ENCODE results near the gene ARFGEF2.
"Not testable (repeated sequence)": the region's sequence is repeated elsewhere in the genome, so short reads cannot be mapped to it uniquely, and the experiment has no call there.

The ARFGEF2 gene

DNA sequence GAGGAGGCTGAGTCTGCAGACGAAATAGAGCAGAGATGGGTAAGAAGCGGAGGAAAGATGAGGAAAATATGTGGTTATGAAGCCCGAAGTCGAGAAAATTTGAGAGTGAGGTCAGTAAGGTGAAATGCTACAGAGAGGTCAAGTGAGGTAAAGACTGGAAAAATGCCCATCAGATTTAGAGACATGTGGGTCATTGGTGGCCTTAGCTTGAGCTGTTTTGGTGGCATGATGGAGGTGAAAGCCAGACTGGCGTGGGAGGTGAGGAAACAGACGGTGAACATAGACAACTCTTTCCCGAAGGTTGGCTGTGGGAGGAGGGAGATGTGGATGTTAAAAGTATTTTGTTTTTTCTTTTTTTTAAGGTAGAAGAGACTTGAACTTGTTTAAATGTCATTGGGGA lies 9.4 kb downstream of the ARFGEF2 start:
- DNase-seq = no peak

- no peak for DNase-seq
Observed at GRCh38 chr20:48931527-48932374, 10.2 kb downstream of the ARFGEF2 start.

DNA sequence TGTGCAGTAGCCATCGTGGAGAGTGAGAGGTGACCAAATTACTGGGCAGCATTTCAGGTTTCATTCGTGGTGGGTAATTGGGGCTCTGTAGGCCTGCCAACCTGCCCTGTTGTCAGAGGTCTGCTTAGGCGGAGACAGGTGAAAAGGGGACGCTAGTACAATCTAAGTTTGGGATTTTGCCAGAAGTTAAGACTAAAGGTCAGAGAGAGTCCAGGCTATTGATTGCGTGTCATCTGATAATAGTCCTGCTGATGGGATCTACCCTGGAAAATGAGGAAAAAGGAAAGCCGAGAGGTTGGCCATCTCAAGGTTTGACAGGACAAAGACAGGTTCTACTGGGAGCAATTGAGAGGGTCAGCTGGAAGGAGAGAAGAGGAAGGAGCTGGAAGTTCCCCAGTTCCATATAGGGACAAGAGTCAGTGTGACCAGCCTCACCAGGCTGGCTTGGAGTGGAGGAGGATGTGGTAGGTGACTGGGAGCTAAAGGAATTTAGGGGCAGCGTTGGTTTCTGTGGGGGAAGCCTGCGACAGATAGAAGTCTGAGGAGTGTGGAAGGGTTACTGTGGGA lies 10.9 kb downstream of the ARFGEF2 start:
- DNase-seq = no peak

- peak; percentile 39 for DNase-seq
Observed at GRCh38 chr20:48933017-48933766, 11.7 kb downstream of the ARFGEF2 start.

DNA sequence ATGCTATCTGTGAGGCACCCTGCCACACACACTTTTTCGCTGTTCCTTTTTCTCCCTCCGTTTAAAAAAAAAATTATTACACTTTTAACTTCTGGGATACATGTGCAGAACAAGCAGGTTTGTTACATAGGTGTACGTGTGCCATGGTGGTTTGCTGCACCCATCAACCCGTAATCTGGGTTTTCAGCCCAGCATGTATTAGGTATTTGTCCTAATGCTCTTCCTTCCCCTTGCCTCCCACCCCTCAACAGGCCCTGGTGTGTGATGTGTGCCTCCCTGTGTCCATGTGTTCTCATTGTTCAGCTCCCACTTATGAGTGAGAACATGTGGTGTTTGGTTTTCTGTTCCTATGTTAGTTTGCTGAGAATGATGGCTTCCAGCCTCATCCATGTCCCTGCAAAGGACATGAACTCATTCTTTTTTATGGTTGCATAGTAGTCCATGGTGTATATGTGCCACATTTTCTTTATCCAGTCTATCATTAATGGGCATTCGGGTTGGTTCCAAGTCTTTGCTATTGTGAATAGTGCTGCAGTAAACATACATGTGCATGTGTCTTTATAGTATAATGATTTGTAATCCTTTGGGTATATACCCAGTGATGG lies 12.9 kb downstream of the ARFGEF2 start:
- DNase-seq = not testable (repeated sequence)

GRCh38 chr20:48934966-48935365 lies 13.5 kb downstream of the ARFGEF2 start:
- DNase-seq = not testable (repeated sequence)

DNA sequence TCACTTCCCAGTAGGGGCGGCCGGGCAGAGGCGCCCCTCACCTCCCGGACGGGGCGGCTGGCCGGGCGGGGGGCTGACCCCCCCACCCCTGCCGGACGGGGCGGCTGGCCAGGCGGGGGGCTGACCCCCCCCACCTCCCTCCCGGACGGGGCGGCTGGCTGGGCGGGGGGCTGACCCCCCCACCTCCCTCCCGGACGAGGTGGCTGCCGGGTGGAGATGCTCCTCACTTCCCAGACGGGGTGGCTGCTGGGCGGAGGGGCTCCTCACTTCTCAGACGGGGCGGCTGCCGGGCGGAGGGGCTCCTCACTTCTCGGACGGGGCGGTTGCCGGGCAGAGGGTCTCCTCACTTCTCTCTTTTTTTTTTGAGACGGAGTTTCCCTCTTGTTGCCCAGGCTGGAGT lies 14.7 kb downstream of the ARFGEF2 start:
- DNase-seq = not testable (repeated sequence)

- no peak for DNase-seq
Observed at GRCh38 chr20:48937674-48938073, 16.2 kb downstream of the ARFGEF2 start.

DNA sequence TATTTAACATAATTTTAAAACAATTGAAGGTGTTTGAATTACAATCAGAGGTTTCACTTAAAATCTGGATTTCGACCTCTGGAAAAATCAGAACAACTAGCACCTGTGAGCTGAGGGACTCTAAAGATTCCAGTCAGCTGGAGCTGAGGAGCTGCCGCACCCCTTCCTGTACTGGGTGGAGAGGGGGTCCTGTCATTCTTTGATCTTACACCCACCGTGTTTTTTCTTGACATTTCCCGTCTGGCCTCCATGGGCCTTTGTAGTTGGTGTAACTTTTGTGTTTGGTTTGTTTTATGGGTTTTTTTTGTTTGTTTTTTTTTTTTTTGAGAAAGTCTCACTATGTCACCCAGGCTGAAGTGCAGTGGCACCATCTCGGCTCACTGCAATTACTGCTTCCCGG lies 17.2 kb downstream of the ARFGEF2 start:
- DNase-seq = no peak

DNA sequence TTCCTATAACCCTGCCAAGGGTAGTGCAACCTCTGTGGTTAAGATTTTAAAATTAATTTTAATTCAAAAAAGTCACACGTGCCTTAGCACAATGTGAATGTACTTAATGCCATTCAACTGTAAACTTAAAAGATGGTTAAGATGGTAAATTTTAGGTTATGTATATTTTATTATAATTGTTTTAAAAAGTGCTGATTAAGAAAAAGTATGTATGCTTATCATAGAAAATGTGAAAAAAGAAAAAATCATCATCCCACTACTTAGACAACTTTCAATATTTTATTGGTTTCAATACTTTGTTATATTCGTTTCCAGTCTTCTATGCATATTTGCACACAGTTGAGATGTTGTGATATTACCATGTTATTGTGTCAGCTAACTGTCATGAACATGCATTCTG lies 18.7 kb downstream of the ARFGEF2 start:
- DNase-seq = no peak

- DNase-seq = no peak
Observed at GRCh38 chr20:48941467-48941866, 20.0 kb downstream of the ARFGEF2 start.

DNA sequence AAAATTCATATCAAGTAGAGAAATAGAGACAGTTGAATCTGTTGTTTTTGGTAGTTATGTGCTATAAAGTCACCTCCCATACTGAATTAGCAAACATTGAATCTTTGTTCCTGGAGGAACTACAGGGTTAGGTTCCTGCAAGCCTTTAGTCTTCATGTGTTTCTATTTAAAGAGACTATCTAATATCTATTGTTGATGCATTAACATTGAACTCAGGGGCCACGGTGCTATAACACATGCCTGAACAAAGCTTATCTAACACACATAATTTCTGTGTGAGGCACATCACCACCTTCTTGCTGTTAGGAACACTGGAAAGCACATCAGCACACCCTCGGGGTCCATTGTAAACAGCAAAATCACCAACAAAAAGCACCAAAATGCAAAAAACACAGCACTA lies 21.2 kb downstream of the ARFGEF2 start:
- no peak for DNase-seq

- DNase-seq = no peak
Observed at GRCh38 chr20:48944663-48945297, 23.3 kb downstream of the ARFGEF2 start.

DNA sequence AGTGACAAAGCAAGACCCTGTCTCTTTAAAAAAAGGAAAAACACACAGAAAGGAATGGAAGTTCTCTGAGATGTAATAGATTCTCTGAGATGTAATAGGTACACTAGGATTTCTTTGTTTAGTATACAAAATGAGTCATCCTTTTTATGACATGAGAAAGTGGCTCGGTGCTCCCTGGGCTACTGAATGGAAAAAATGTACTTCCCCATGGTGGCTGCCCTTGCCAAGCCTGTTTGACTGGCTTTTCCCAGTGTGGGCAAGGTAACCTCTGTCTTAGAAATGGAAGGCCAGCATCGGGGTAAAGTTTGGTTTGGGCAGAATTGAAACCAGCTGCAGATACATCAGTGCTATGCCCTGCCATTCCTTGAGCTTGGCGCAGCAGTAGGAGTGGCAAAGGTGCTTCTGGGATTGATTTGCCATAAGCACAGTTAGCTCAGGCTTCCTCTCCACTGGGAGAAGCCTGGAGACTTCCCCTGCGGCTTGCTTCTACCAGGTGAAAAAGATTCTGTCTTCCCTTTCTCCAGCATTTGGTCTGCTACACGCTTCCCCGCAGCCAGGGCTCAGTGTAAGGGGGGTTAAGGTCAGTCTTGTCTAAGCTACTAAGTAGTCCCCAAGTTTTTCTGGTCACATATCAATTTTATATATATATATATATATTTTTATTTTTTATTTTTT lies 24.5 kb downstream of the ARFGEF2 start:
- no peak for DNase-seq

DNA sequence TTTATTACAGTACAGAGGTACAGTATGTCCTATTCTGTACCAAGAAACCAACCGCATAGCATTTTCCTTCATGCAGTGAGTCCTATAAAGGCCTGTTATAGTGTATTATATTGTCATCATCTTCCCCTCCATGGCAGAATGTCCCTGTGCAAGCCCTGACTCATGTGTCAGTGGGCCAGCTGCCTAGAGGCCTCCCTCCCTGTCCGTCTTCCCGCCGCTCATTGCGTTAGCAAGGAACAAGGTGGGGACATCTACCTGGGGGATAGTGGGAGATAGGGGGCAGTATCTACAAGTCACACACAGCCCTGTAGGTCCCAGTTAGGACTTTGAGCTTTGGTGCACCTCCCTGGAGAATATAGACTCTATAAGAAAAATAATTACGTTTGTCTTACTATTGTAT lies 27.1 kb downstream of the ARFGEF2 start:
- no peak for DNase-seq

DNA sequence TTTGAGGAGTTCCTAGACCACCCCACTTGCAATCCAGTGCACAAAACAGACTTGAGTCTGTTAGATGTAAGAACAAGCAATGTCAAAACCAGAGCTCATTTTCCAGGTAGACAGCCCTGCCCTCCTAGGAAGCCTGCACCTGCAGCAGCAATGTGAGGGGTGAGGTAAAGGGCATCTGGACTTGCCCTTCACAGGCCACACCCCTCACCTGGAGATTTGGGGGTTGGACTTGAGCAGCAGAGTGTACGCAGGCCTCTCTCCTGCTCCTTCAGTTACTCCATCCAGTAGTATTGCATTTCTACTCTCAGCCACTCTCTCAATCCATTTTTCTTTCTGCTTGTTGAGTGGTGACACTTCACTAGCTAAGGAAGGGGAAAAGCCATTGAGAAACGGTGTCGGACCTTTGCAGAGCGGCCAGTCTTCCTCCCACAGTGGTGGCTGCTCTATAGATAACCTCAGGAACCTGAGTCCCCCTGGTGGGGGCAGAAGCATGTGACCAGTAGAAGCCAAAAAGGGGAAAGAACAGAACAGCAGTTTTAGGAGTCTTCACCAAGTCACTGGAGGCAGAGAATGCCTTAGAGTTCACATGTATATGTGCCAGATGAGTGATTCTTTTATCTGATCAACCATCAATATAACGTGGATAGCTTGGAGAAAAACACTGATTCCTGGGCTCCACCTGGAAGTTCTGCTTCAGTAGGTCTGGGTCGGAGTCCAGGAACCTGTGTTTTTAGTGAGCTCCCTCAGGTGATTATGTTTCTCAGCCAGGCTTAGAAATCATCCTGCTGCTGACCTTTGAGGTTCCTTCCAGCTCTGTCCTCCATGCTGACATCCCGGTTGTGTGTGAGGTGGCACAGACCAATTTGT lies 28.0 kb downstream of the ARFGEF2 start:
- no peak for DNase-seq

DNA sequence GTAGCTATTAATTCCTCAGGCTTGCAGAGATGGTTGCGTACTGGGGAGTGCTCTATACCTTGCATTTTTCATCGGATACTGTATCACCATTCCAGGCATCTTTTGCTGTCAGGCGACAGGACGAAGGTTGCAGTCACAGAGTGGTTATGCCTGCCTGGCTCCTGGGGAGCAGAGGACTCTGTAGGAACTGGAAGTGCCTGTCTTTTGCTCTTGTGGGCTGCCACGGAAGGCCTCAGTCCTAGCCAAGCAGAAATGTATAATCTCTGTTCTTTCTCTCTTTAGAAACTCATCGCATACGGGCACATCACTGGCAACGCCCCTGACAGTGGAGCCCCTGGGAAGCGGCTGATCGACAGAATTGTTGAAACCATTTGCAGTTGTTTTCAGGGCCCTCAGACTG lies 29.5 kb downstream of the ARFGEF2 start:
- DNase-seq = no peak

GRCh38 chr20:48951646-48952045 lies 30.1 kb downstream of the ARFGEF2 start:
- DNase-seq = no peak

DNA sequence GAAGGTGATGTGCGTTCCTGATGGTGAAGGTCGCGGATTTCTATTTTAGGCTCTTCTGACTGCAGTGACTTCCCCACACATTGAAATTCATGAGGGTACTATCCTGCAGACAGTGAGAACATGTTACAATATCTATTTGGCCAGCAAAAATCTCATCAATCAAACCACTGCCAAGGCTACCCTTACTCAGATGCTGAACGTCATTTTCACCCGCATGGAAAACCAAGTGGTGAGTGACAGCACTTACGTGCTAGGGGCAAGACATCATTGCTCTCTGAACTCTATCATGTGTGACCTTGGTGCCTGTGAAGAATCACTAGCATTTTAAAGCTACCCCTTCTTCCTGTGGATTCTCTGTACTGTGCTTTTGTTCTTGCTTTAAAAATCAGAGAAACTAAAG lies 31.1 kb downstream of the ARFGEF2 start:
- DNase-seq = no peak

DNA sequence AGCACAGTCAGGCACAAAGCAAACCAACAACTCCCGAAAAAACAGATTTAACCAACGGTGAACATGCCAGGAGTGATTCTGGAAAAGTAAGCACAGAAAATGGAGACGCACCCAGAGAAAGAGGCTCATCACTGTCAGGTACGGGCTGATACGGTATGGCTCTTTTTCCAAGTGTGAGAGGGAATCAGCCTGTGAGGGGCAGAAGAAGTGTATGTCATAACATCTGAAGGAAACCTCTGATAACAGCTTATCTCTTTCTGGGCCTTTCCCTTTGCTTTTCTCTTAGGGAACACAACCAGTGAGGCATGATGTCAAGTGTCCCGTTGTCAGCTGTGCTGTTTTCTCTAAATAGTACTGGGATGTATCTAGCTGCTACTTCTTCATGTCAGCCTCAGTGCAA lies 32.1 kb downstream of the ARFGEF2 start:
- no peak for DNase-seq

- DNase-seq = no peak
Observed at GRCh38 chr20:48956052-48956451, 34.5 kb downstream of the ARFGEF2 start.
